WTC11 (cell line): ENCODE measurements around the gene ACTL7A. TPM values are rescaled to one million over a fixed set of nuclear protein-coding genes. Genes with fewer than 3 reads are reported as not detected.

Experiments used
- ATAC-seq: fragments of 200-7000 bp; cut with Tn5 transposase; 2 replicates; pipeline ENCODE4 v1.10.0; 2021; ENCODE audit warnings: mild to moderate bottlenecking, moderate library complexity
- CTCF ChIA-PET: fragments of 300-600 bp; sonication (Branson Sonifier 250); formaldehyde crosslinking; loops from one replicate; lab custom pipeline; 2021; ENCODE audit warnings: antibody characterized with exemption; lab: Charles Lee
- POLR2A ChIA-PET: fragments of 350-600 bp; sonication (Branson Sonifier 250); formaldehyde crosslinking; loops from one replicate; lab custom pipeline; 2021; ENCODE audit warnings: antibody characterized with exemption; lab: Charles Lee
- DNase-seq: peaks from one replicate; pipeline ENCODE4 v3.0.0; 2021; ENCODE audit warnings: low spot score
- H3K27ac Mint-ChIP-seq: 2 replicates; pipeline ENCODE4 v1.8.0; 2021; ENCODE audit warnings: mixed read lengths
- H3K27me3 Mint-ChIP-seq: 2 replicates; pipeline ENCODE4 v1.8.0; 2021; ENCODE audit warnings: low read depth, mild to moderate bottlenecking, moderate library complexity, mixed read lengths
- H3K36me3 Mint-ChIP-seq: 2 replicates; pipeline ENCODE4 v1.8.0; 2021; ENCODE audit warnings: mixed read lengths
- H3K4me1 Mint-ChIP-seq: 2 replicates; pipeline ENCODE4 v1.8.0; 2022; ENCODE audit warnings: mixed read lengths
- H3K4me3 Mint-ChIP-seq: 2 replicates; pipeline ENCODE4 v1.8.0; 2021; ENCODE audit warnings: mild to moderate bottlenecking, moderate library complexity, mixed read lengths
- H3K9me3 Mint-ChIP-seq: 2 replicates; pipeline ENCODE4 v1.8.0; 2021; ENCODE audit warnings: mixed read lengths
- FOXJ3 ChIP-seq: sonication (generic); formaldehyde crosslinking; IDR thresholded peaks from 2 replicates; pipeline ENCODE4 v1.9.0; 2021; ENCODE audit warnings: missing genetic modification reagents, mild to moderate bottlenecking, borderline replicate concordance
- GTF2I ChIP-seq: fragments of 250-450 bp; sonication (Bioruptor Pico); conservative IDR thresholded peaks from 2 replicates; pipeline ENCODE4 v1.4.0; 2021; ENCODE audit warnings: mild to moderate bottlenecking
- IRF2 ChIP-seq: sonication (generic); formaldehyde crosslinking; IDR thresholded peaks from 2 replicates; pipeline ENCODE4 v1.8.0; 2022; ENCODE audit warnings: low read depth, missing genetic modification reagents, borderline replicate concordance
- JAZF1 ChIP-seq: fragments of 250-450 bp; sonication (Bioruptor Pico); IDR thresholded peaks from 2 replicates; pipeline ENCODE4 v1.9.0; 2021; ENCODE audit warnings: moderate library complexity, mild to moderate bottlenecking, inconsistent platforms
- NFYB ChIP-seq: sonication (generic); formaldehyde crosslinking; conservative IDR thresholded peaks from 2 replicates; pipeline ENCODE4 v1.8.0; 2022; ENCODE audit warnings: low read depth, missing genetic modification reagents
- SMAD4 ChIP-seq: sonication (generic); formaldehyde crosslinking; IDR thresholded peaks from 2 replicates; pipeline ENCODE4 v1.8.0; 2022; ENCODE audit warnings: mild to moderate bottlenecking, missing genetic modification reagents
- SOX15 ChIP-seq: fragments of 250-450 bp; sonication (Bioruptor Pico); IDR thresholded peaks from 2 replicates; pipeline ENCODE4 v1.9.0; 2021; ENCODE audit warnings: mild to moderate bottlenecking
- TEAD1 ChIP-seq: sonication (generic); formaldehyde crosslinking; IDR thresholded peaks from 2 replicates; pipeline ENCODE4 v1.8.0; 2022; ENCODE audit warnings: mild to moderate bottlenecking, missing genetic modification reagents
- TP53 ChIP-seq: sonication (generic); formaldehyde crosslinking; IDR thresholded peaks from 2 replicates; pipeline ENCODE4 v1.8.1; 2023; ENCODE audit warnings: mild to moderate bottlenecking, missing genetic modification reagents
- ZNF138 ChIP-seq: sonication (generic); formaldehyde crosslinking; conservative IDR thresholded peaks from 2 replicates; pipeline ENCODE4 v1.8.1; 2022; ENCODE audit warnings: mild to moderate bottlenecking, moderate library complexity, missing genetic modification reagents
- ZNF317 ChIP-seq: sonication (generic); formaldehyde crosslinking; IDR thresholded peaks from 2 replicates; pipeline ENCODE4 v1.8.1; 2023; ENCODE audit warnings: low read depth, mild to moderate bottlenecking, moderate library complexity, missing genetic modification reagents, borderline replicate concordance
- total RNA-seq: library from RNA; stranded (reverse); gene quantifications from 3 replicates; pipeline ENCODE4 v1.2.3, GENCODE V29; 2021
- TF ChIP-seq, protein P1 (sequence below): sonication (generic); formaldehyde crosslinking; IDR thresholded peaks from 2 replicates; pipeline ENCODE4 v1.8.0; 2023; ENCODE audit warnings: missing genetic modification reagents
- TF ChIP-seq, protein P2 (sequence below): sonication (generic); formaldehyde crosslinking; IDR thresholded peaks from 2 replicates; pipeline ENCODE4 v1.8.0; 2023; ENCODE audit warnings: missing genetic modification reagents, mild to moderate bottlenecking, borderline replicate concordance
- TF ChIP-seq, protein P3 (sequence below): fragments of 250-450 bp; sonication (Bioruptor Pico); IDR thresholded peaks from 2 replicates; pipeline ENCODE4 v1.8.0; 2021; ENCODE audit warnings: mild to moderate bottlenecking
- TF ChIP-seq, protein P4 (sequence below): fragments of 250-450 bp; sonication (Bioruptor Pico); IDR thresholded peaks from 2 replicates; pipeline ENCODE4 v1.9.0; 2021; ENCODE audit warnings: mild to moderate bottlenecking
- TF ChIP-seq, protein P5 (sequence below): sonication (generic); formaldehyde crosslinking; IDR thresholded peaks from 2 replicates; pipeline ENCODE4 v1.8.1; 2023; ENCODE audit warnings: mild to moderate bottlenecking, moderate library complexity, missing genetic modification reagents
- TF ChIP-seq, protein P6 (sequence below): sonication (generic); formaldehyde crosslinking; IDR thresholded peaks from 2 replicates; pipeline ENCODE4 v1.8.1; 2023; ENCODE audit warnings: mild to moderate bottlenecking, missing genetic modification reagents, moderate library complexity

Gene ACTL7A
- total RNA-seq, 1 experiment from 2014 or later: not detected

DNA sequence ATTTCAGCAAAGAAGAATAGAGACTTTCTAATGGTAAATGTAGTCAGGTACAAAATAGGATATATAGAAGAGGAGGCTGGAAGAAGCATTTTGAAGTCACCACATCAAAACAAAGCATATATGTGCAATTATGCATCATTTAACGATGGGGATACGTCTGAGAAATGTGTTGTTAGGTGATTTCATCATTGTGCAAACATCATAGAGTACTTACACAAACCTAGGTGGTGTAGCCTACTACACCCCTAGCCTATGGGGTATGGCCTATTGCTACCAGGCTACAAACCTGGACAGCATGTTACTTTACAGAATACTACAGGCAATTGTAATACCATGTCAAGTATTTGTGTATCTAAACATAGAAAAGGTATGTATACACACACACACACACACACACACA, 43.4 kb downstream of the ACTL7A start:
- ChIA-PET CTCF (no interaction called here), POLR2A (no interaction called here)
- TF ChIP-seq, protein P1, sequence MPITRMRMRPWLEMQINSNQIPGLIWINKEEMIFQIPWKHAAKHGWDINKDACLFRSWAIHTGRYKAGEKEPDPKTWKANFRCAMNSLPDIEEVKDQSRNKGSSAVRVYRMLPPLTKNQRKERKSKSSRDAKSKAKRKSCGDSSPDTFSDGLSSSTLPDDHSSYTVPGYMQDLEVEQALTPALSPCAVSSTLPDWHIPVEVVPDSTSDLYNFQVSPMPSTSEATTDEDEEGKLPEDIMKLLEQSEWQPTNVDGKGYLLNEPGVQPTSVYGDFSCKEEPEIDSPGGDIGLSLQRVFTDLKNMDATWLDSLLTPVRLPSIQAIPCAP (CRISPR knock-in tag): no peak
- TF ChIP-seq FOXJ3 (CRISPR knock-in tag) (no peak), SMAD4 (CRISPR knock-in tag) (no peak), ZNF317 (no peak), JAZF1 (CRISPR knock-in tag) (no peak)
- TF ChIP-seq, protein P2, sequence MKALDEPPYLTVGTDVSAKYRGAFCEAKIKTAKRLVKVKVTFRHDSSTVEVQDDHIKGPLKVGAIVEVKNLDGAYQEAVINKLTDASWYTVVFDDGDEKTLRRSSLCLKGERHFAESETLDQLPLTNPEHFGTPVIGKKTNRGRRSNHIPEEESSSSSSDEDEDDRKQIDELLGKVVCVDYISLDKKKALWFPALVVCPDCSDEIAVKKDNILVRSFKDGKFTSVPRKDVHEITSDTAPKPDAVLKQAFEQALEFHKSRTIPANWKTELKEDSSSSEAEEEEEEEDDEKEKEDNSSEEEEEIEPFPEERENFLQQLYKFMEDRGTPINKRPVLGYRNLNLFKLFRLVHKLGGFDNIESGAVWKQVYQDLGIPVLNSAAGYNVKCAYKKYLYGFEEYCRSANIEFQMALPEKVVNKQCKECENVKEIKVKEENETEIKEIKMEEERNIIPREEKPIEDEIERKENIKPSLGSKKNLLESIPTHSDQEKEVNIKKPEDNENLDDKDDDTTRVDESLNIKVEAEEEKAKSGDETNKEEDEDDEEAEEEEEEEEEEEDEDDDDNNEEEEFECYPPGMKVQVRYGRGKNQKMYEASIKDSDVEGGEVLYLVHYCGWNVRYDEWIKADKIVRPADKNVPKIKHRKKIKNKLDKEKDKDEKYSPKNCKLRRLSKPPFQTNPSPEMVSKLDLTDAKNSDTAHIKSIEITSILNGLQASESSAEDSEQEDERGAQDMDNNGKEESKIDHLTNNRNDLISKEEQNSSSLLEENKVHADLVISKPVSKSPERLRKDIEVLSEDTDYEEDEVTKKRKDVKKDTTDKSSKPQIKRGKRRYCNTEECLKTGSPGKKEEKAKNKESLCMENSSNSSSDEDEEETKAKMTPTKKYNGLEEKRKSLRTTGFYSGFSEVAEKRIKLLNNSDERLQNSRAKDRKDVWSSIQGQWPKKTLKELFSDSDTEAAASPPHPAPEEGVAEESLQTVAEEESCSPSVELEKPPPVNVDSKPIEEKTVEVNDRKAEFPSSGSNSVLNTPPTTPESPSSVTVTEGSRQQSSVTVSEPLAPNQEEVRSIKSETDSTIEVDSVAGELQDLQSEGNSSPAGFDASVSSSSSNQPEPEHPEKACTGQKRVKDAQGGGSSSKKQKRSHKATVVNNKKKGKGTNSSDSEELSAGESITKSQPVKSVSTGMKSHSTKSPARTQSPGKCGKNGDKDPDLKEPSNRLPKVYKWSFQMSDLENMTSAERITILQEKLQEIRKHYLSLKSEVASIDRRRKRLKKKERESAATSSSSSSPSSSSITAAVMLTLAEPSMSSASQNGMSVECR: no peak
- Mint-ChIP-seq H3K4me1 (no peaks in the 10 kb centered on the region), H3K36me3 (peaks cover 45% of the 10 kb centered on the region), H3K9me3 (no peaks in the 10 kb centered on the region), H3K27ac (no peak overlapping the region), H3K4me3 (no peak overlapping the region), H3K27me3 (no peaks in the 10 kb centered on the region)
- ATAC-seq (no peak), DNase-seq (no peak)

DNA sequence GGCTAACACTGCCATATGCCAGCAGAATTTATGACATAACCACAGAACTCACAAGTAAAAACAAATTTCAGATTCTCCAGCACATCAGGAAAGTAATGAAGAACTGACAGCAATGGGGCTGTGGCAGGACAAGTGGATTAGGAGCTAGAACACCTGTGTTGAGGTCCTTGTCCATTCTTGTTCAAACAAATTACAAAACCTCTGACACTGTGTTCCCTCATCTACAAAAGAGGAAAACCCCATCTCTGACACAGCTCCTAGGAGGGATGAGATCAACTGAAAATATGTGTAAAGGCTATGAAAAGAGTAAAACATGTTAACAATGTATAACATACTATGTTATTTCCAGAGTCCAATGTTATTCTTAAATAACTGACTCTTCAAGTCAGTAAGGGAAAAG, 48.3 kb downstream of the ACTL7A start:
- H3K4me1 Mint-ChIP-seq: no peaks in the 10 kb centered on the region
- CTCF ChIA-PET: no interaction called here
- POLR2A ChIA-PET: no interaction called here

DNA sequence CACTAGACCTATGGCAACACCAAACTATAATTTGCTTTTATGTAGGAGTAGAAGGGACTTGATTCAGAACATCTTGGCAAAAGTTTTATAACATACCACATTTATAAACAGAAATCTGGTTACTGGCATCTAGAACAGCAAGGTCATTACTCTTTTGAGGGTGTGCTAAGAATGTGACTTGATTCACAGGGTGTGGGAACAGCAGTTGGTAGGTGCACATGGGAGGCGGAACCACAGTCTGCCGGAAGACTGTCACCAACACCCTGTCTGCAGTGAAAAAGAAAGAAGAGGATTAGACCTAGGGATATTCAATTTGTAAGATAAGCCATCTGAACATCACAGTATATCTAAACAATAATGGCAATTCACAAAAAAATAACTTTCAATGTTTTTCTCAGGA, 48.8 kb downstream of the ACTL7A start:
- POLR2A ChIA-PET: no interaction called here

More for the DNA sequence above, 48.3 kb downstream of the ACTL7A start:
- peaks cover 42% of the 10 kb centered on the region for H3K36me3 Mint-ChIP-seq
- DNase-seq: no peak
- H3K9me3 Mint-ChIP-seq: no peaks in the 10 kb centered on the region
- H3K27me3 Mint-ChIP-seq: no peaks in the 10 kb centered on the region
- no peak overlapping the region for H3K27ac Mint-ChIP-seq
- no peak overlapping the region for H3K4me3 Mint-ChIP-seq
- TF ChIP-seq, protein P3, sequence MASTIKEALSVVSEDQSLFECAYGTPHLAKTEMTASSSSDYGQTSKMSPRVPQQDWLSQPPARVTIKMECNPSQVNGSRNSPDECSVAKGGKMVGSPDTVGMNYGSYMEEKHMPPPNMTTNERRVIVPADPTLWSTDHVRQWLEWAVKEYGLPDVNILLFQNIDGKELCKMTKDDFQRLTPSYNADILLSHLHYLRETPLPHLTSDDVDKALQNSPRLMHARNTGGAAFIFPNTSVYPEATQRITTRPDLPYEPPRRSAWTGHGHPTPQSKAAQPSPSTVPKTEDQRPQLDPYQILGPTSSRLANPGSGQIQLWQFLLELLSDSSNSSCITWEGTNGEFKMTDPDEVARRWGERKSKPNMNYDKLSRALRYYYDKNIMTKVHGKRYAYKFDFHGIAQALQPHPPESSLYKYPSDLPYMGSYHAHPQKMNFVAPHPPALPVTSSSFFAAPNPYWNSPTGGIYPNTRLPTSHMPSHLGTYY: no peak
- no peak for TF ChIP-seq ZNF138 (CRISPR knock-in tag)
- TF ChIP-seq, protein P4, sequence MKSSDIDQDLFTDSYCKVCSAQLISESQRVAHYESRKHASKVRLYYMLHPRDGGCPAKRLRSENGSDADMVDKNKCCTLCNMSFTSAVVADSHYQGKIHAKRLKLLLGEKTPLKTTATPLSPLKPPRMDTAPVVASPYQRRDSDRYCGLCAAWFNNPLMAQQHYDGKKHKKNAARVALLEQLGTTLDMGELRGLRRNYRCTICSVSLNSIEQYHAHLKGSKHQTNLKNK (CRISPR knock-in tag): no peak
- no peak for TF ChIP-seq GTF2I
- TF ChIP-seq, all 79 proteins: peak for 0
- no peak for ATAC-seq

More for the DNA sequence above, 48.8 kb downstream of the ACTL7A start:
- H3K4me1 Mint-ChIP-seq: no peaks in the 10 kb centered on the region
- CTCF ChIA-PET: no interaction called here
- H3K4me3 Mint-ChIP-seq: no peak overlapping the region
- DNase-seq (no peak), ATAC-seq (no peak)
- TF ChIP-seq IRF2 (no peak), SOX15 (CRISPR knock-in tag) (no peak), TEAD1 (CRISPR knock-in tag) (no peak), NFYB (CRISPR knock-in tag) (no peak), TP53 (CRISPR knock-in tag) (no peak)
- TF ChIP-seq, protein P5, sequence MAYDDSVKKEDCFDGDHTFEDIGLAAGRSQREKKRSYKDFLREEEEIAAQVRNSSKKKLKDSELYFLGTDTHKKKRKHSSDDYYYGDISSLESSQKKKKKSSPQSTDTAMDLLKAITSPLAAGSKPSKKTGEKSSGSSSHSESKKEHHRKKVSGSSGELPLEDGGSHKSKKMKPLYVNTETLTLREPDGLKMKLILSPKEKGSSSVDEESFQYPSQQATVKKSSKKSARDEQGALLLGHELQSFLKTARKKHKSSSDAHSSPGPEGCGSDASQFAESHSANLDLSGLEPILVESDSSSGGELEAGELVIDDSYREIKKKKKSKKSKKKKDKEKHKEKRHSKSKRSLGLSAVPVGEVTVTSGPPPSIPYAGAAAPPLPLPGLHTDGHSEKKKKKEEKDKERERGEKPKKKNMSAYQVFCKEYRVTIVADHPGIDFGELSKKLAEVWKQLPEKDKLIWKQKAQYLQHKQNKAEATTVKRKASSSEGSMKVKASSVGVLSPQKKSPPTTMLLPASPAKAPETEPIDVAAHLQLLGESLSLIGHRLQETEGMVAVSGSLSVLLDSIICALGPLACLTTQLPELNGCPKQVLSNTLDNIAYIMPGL (CRISPR knock-in tag): no peak
- TF ChIP-seq, protein P6, sequence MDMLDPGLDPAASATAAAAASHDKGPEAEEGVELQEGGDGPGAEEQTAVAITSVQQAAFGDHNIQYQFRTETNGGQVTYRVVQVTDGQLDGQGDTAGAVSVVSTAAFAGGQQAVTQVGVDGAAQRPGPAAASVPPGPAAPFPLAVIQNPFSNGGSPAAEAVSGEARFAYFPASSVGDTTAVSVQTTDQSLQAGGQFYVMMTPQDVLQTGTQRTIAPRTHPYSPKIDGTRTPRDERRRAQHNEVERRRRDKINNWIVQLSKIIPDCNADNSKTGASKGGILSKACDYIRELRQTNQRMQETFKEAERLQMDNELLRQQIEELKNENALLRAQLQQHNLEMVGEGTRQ (CRISPR knock-in tag): no peak
- H3K27ac Mint-ChIP-seq: no peak overlapping the region
- no peaks in the 10 kb centered on the region for H3K27me3 Mint-ChIP-seq
- peaks cover 45% of the 10 kb centered on the region for H3K36me3 Mint-ChIP-seq
- no peaks in the 10 kb centered on the region for H3K9me3 Mint-ChIP-seq
